Upper lobe of left lung (tissue), 6 donors: ENCODE measurements around the gene ZC3H18. TPM values are rescaled to one million over a fixed set of nuclear protein-coding genes. Genes with fewer than 3 reads are reported as not detected.

Experiments used
- ATAC-seq, 2 donors: fragments of 200-7000 bp; cut with Tn5 transposase; one replicate each; pipeline ENCODE4 v1.9.1; 2022; ENCODE audit warnings: mild to moderate bottlenecking in 2 of 2, moderate library complexity in 2 of 2; ENCODE audit not compliant: low FRiP score in 2 of 2
- DNase-seq, 2 donors: peaks; one replicate each; pipeline ENCODE4 v3.0.0-alpha.2; 2019 to 2020
- H3K27ac ChIP-seq, 4 donors: fragments of 200-600 bp; sonication (generic); one replicate each; pipeline ENCODE4 v1.5.1; 2016 to 2019
- H3K27me3 ChIP-seq, 4 donors: fragments of 200-600 bp; sonication (generic); one replicate each; pipeline ENCODE4 v1.5.1; 2017 to 2019
- H3K36me3 ChIP-seq, 4 donors: fragments of 200-600 bp; sonication (generic); one replicate each; pipeline ENCODE4 v1.5.1; 2016 to 2019
- H3K4me1 ChIP-seq, 4 donors: fragments of 200-600 bp; sonication (generic); one replicate each; pipeline ENCODE4 v1.5.1; 2018 to 2019
- H3K4me3 ChIP-seq, 4 donors: fragments of 200-600 bp; sonication (generic); one replicate each; pipeline ENCODE4 v1.5.1; 2017 to 2019; ENCODE audit warnings: mild to moderate bottlenecking in 2 of 4, moderate library complexity in 1 of 4
- H3K9me3 ChIP-seq, 4 donors: fragments of 200-600 bp; sonication (generic); one replicate each; pipeline ENCODE4 v1.5.1; 2018 to 2019
- CTCF ChIP-seq, 6 experiments: fragments of 450-650 bp in 4 of 6; fragments of 200-600 bp in 2 of 6; sonication (generic) in 2 of 6; IDR thresholded peaks; one replicate each; pipeline ENCODE4 v1.5.1; 2016 to 2019; ENCODE audit warnings: antibody characterized with exemption in 6 of 6
- EP300 ChIP-seq, 4 donors: sonication (generic); formaldehyde crosslinking; IDR thresholded peaks; one replicate each; pipeline ENCODE4 v1.5.1; 2017; ENCODE audit warnings: antibody characterized with exemption in 4 of 4, control low read depth in 2 of 4
- POLR2A ChIP-seq, 4 donors: fragments of 450-650 bp; IDR thresholded peaks; one replicate each; pipeline ENCODE4 v1.5.1; 2016 to 2017; ENCODE audit warnings: antibody characterized with exemption in 4 of 4, mild to moderate bottlenecking in 2 of 4
- POLR2AphosphoS5 ChIP-seq, 2 donors: sonication (generic); formaldehyde crosslinking; IDR thresholded peaks; one replicate each; pipeline ENCODE4 v1.5.1; 2017; ENCODE audit warnings: antibody characterized with exemption in 2 of 2
- WGBS, 2 donors: methylation state at CpG; one replicate each; pipeline ENCODE4 v1.1.5; 2017 to 2018; 5-methylcytosine and 5-hydroxymethylcytosine counted together
- total RNA-seq, 6 donors: library from RNA; depleted of rRNA in 4 of 6; stranded (reverse); fragments of >200 nt in 4 of 6; gene quantifications; one replicate each; pipeline versions ENCODE4 v1.1.0 to v1.2.1, GENCODE V29; 2016 to 2021
- donor health status: DM: no; HTN: no; CAD: no; lungs with moderate emphysema.
- donor health status: DM: no; HTN: yes; CAD: no; lungs with severe emphysema.

ZC3H18 gene
- total RNA-seq, 6 donors from 2014 or later, result 22.0 to 74.4 (median 45.5) TPM

DNA sequence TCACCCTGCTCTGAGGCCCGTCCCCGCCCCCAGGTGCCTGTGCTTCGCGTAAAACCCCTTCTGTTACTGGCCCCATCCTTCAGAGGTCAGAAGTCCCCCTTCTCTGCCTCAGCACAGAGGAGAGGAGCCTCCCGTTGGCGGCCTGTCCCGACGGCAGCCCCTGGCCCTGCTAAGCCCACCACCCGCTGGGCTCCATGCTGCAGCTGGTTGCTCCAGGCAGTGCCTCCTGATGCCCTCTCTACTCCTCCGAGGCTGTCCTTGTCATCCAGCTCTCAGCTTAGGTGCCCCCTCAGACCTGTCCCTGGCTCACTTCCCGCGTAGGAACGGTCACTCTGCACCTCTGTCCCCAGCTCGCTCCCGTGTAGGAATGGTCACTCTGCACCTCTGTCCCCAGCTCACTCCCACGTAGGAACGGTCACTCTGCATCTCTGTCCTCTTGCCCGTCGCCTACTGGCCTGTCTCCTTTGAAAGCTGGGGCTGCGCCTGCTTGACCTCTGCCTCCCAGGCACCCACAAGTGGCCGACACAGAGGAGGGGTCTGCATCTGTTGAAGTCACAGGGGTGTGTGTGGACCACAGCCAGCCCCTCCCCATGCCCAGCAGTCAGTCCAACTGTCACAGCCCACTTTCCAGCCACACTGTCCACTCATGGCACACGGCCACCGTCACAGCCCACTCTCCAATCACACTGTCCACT lies 31.7 kb upstream of the ZC3H18 start:
- no peak overlapping the region for H3K4me3 ChIP-seq
- H3K36me3 ChIP-seq, result no peaks in the 10 kb centered on the region
- peaks cover 0 to 15% (median 12%) of the 10 kb centered on the region in 4 donors for H3K27me3 ChIP-seq
- TF ChIP-seq EP300 (IDR thresholded peaks at IDR 0.05) (no peak), POLR2AphosphoS5 (IDR thresholded peaks at IDR 0.05) (no peak), CTCF (IDR thresholded peaks at IDR 0.05) (no peak)
- no peak for DNase-seq
- 42 to 55% methylated on average over 22 to 23 of the region's 23 CpGs for WGBS, 2 donors
- no peak for ATAC-seq
- peaks cover 9 to 14% (median 10%) of the 10 kb centered on the region in 4 donors for H3K4me1 ChIP-seq
- H3K27ac ChIP-seq, result no peak overlapping the region
- H3K9me3 ChIP-seq, result peaks cover 5 to 13% (median 11%) of the 10 kb centered on the region in 4 donors

- H3K4me3 ChIP-seq, result no peak overlapping the region
- DNase-seq, result no peak
- peaks cover 0 to 15% (median 12%) of the 10 kb centered on the region in 4 donors for H3K27me3 ChIP-seq
- 70 to 76% methylated on average over 2 to 12 of the region's 12 CpGs for WGBS, 2 donors
- peaks cover 9 to 13% (median 10%) of the 10 kb centered on the region in 4 donors for H3K4me1 ChIP-seq
- no peak overlapping the region for H3K27ac ChIP-seq
- TF ChIP-seq EP300 (IDR thresholded peaks at IDR 0.05), result no peak
- no peak for TF ChIP-seq POLR2AphosphoS5 (IDR thresholded peaks at IDR 0.05)
- TF ChIP-seq CTCF (IDR thresholded peaks at IDR 0.05), result no peak
- no peak for TF ChIP-seq POLR2A (IDR thresholded peaks at IDR 0.05)
- no peak for ATAC-seq
- peaks cover 5 to 18% (median 18%) of the 10 kb centered on the region in 4 donors for H3K9me3 ChIP-seq
- H3K36me3 ChIP-seq, result no peaks in the 10 kb centered on the region
Observed at GRCh38 chr16:88539261-88539651, 30.9 kb upstream of the ZC3H18 start.

- ATAC-seq, result no peak
- TF ChIP-seq POLR2A (IDR thresholded peaks at IDR 0.05), result no peak
- TF ChIP-seq POLR2AphosphoS5 (IDR thresholded peaks at IDR 0.05), result no peak
- TF ChIP-seq EP300 (IDR thresholded peaks at IDR 0.05), result no peak
- TF ChIP-seq CTCF (IDR thresholded peaks at IDR 0.05), result no peak
Observed at GRCh38 chr16:88539652-88540345, 30.4 kb upstream of the ZC3H18 start.

DNA sequence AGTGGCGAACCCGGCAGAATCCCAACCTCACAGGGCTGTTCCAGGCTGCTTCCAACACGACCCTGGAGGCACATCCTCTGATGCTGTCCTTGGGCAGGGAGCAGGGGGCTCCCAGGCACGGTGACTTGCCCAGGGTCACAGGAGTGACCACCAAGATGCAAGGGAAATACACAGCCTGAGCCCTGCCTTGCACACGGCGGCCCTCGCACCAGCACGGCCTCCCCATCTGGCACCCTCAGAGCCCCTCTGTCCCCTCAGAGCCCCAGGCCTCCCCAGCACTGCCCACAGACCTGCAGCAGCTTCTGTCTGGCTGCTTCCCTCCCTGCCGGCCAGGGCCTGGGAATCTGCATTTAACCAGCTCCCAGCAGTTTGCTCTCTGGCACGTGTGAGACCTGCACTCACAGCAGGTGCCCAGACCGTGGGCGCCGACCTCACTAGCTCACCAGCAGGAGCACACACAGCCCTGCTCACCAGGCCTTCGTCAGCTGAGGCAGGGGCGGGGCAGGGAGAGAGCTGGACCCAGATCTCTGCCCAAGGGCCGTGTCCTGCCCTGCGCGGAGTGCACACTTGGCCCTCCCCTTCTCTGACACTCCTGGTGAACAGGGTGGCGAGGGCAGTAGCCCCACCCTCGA lies 29.7 kb upstream of the ZC3H18 start:
- ATAC-seq (no peak), DNase-seq (no peak)
- H3K4me1 ChIP-seq, result peaks cover 1 to 5% (median 2%) of the 10 kb centered on the region in 4 donors
- H3K4me3 ChIP-seq, result no peak overlapping the region
- H3K27me3 ChIP-seq, result peaks cover 0 to 18% (median 12%) of the 10 kb centered on the region in 4 donors
- H3K36me3 ChIP-seq, result no peaks in the 10 kb centered on the region
- peaks cover 5 to 20% (median 18%) of the 10 kb centered on the region in 4 donors for H3K9me3 ChIP-seq
- 65 to 69% methylated on average over 6 to 20 of the region's 20 CpGs for WGBS, 2 donors
- no peak for TF ChIP-seq POLR2AphosphoS5 (IDR thresholded peaks at IDR 0.05)
- TF ChIP-seq EP300 (IDR thresholded peaks at IDR 0.05), result no peak
- TF ChIP-seq POLR2A (IDR thresholded peaks at IDR 0.05), result no peak
- no peak for TF ChIP-seq CTCF (IDR thresholded peaks at IDR 0.05)
- H3K27ac ChIP-seq, result no peak overlapping the region

More at GRCh38 chr16:88539652-88540345, 30.4 kb upstream of the ZC3H18 start:
- Histone ChIP-seq H3K36me3 (no peaks in the 10 kb centered on the region), H3K27me3 (peaks cover 0 to 15% (median 12%) of the 10 kb centered on the region in 4 donors), H3K4me3 (no peak overlapping the region), H3K4me1 (peaks cover 8 to 11% (median 9%) of the 10 kb centered on the region in 4 donors), H3K27ac (no peak overlapping the region), H3K9me3 (peaks cover 5 to 20% (median 18%) of the 10 kb centered on the region in 4 donors)
- 37 to 53% methylated on average over 7 to 21 of the region's 26 CpGs for WGBS, 2 donors
- no peak for DNase-seq
